GM21526 (cell line): Measurements from ENCODE around the gene COLGALT1.
"Not testable (repeated sequence)": the region's sequence is repeated elsewhere in the genome, so short reads cannot be mapped to it uniquely, and the experiment has no call there.

ENCODE experiments used
- ATAC-seq: cut with Tn5 transposase; IDR thresholded peaks from one replicate; pipeline ENCODE4 v1.9.1; 2021; ENCODE audit warnings: moderate library complexity; ENCODE audit not compliant: unreplicated experiment, low FRiP score

Gene COLGALT1

GRCh38 chr19:17556995-17557394 is 1.5 kb downstream of the COLGALT1 start:
- ATAC-seq: no peak

GRCh38 chr19:17557466-17557865 is 2.0 kb downstream of the COLGALT1 start:
- no peak for ATAC-seq

GRCh38 chr19:17560205-17560595 is 4.8 kb downstream of the COLGALT1 start:
- ATAC-seq: no peak

GRCh38 chr19:17562097-17562496 is 6.6 kb downstream of the COLGALT1 start:
- ATAC-seq: no peak

GRCh38 chr19:17562561-17562960 is 7.1 kb downstream of the COLGALT1 start:
- ATAC-seq: no peak

GRCh38 chr19:17564781-17565180 is 9.3 kb downstream of the COLGALT1 start:
- ATAC-seq: no peak

- no peak for ATAC-seq
These were observed 10.2 kb downstream of the COLGALT1 start for GRCh38 chr19:17565611-17566010.

GRCh38 chr19:17567940-17568339 is 12.5 kb downstream of the COLGALT1 start:
- ATAC-seq: no peak

- ATAC-seq: not testable (repeated sequence)
These were observed 14.8 kb downstream of the COLGALT1 start for GRCh38 chr19:17570291-17570690.

GRCh38 chr19:17570791-17571190 is 15.3 kb downstream of the COLGALT1 start:
- ATAC-seq: no peak

- ATAC-seq: no peak
These were observed 17.2 kb downstream of the COLGALT1 start for GRCh38 chr19:17572638-17573037.

- ATAC-seq: no peak
These were observed 20.7 kb downstream of the COLGALT1 start for GRCh38 chr19:17575871-17576757.

- no peak for ATAC-seq
These were observed 21.5 kb downstream of the COLGALT1 start for GRCh38 chr19:17576758-17577456.

GRCh38 chr19:17577457-17578097 is 22.1 kb downstream of the COLGALT1 start:
- no peak for ATAC-seq

- no peak for ATAC-seq
These were observed 24.3 kb downstream of the COLGALT1 start for GRCh38 chr19:17579661-17580244.

- ATAC-seq: no peak
These were observed 25.2 kb downstream of the COLGALT1 start for GRCh38 chr19:17580470-17581144.

GRCh38 chr19:17581211-17581874 is 25.9 kb downstream of the COLGALT1 start:
- ATAC-seq: no peak

GRCh38 chr19:17582613-17583012 is 27.2 kb downstream of the COLGALT1 start:
- ATAC-seq: no peak

GRCh38 chr19:17584132-17584531 is 28.7 kb downstream of the COLGALT1 start:
- no peak for ATAC-seq

GRCh38 chr19:17585395-17585794 is 29.9 kb downstream of the COLGALT1 start:
- not testable (repeated sequence) for ATAC-seq
